GM19240 (cell line): ENCODE results near the gene FAM171A1.
A peak's percentile ranks its signal among the peaks of the same experiment; 100 is the strongest.

Experiments used
- DNase-seq: peaks from one replicate; pipeline ENCODE4 v3.0.0; 2011; ENCODE audit warnings: low spot score; ENCODE audit not compliant: insufficient read length

The FAM171A1 gene

GRCh38 chr10:15172306-15172840 lies 198.7 kb downstream of the FAM171A1 start:
- no peak for DNase-seq

- no peak for DNase-seq
Measured at GRCh38 chr10:15169555-15170401, 201.3 kb downstream of the FAM171A1 start.

- DNase-seq = peak; percentile 75
Measured at GRCh38 chr10:15168786-15169554, 202.1 kb downstream of the FAM171A1 start.

- DNase-seq = peak; percentile 80
Measured at GRCh38 chr10:15168291-15168785, 202.8 kb downstream of the FAM171A1 start, which contains the start of gene NMT2. Gene NMT2, minus strand, starts transcription at chr10:15168693. Its CDS starts 81 bp downstream, at chr10:15168612.

GRCh38 chr10:15167411-15168290 lies 203.4 kb downstream of the FAM171A1 start:
- DNase-seq = peak; percentile 42

- no peak for DNase-seq
Measured at GRCh38 chr10:15166325-15166724, 204.8 kb downstream of the FAM171A1 start.

- DNase-seq = no peak
Measured at GRCh38 chr10:15163253-15163828, 207.7 kb downstream of the FAM171A1 start.
